ENCODE data around the gene DCTPP1.

DNA sequence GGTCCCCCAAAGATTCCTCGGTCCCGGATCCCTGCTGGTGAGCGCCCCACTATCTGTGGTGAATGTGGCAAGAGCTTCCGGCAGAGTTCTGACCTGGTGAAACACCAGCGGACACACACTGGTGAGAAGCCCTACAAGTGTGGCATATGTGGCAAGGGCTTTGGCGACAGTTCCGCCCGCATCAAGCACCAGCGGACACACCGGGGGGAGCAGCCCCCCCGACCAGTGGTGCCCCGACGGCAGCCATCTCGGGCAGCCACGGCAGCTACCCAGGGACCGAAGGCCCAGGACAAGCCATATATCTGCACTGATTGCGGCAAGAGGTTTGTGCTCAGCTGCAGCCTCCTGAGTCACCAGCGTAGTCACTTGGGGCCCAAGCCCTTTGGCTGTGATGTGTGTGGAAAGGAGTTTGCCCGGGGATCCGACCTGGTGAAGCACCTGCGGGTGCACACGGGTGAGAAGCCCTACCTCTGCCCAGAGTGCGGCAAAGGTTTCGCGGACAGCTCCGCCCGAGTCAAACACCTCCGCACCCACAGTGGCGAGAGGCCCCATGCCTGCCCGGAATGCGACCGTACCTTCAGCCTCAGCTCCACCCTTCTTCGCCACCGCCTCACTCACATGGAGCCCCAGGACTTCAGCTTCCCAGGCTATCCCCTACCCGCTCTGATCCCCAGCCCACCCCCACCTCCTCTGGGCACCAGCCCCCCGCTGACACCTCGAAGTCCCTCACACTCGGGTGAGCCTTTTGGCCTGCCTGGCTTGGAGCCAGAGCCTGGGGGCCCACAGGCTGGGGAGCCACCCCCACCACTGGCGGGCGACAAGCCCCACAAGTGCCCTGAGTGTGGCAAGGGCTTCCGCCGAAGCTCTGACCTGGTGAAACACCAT lies 31.8 kb downstream of the DCTPP1 start:
- TF ChIP-seq, protein P1, sequence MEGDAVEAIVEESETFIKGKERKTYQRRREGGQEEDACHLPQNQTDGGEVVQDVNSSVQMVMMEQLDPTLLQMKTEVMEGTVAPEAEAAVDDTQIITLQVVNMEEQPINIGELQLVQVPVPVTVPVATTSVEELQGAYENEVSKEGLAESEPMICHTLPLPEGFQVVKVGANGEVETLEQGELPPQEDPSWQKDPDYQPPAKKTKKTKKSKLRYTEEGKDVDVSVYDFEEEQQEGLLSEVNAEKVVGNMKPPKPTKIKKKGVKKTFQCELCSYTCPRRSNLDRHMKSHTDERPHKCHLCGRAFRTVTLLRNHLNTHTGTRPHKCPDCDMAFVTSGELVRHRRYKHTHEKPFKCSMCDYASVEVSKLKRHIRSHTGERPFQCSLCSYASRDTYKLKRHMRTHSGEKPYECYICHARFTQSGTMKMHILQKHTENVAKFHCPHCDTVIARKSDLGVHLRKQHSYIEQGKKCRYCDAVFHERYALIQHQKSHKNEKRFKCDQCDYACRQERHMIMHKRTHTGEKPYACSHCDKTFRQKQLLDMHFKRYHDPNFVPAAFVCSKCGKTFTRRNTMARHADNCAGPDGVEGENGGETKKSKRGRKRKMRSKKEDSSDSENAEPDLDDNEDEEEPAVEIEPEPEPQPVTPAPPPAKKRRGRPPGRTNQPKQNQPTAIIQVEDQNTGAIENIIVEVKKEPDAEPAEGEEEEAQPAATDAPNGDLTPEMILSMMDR (IDR thresholded peaks at IDR 0.05; ENCODE audit: low read length), result no peak
- no peak for TF ChIP-seq EZH2 (optimal IDR thresholded peaks at IDR 0.05; ENCODE audit: low read depth, low read length)
